Measurements from ENCODE around the gene ITPK1.

GRCh38 chr14:93049867-93050331, 65.8 kb downstream of the ITPK1 start:
- TF ChIP-seq POLR2A (IDR thresholded peaks at IDR 0.05), result no peak
- peak in 1 of 4 experiments; percentile 15 for TF ChIP-seq CTCF (IDR thresholded peaks at IDR 0.05)
